K562 (cell line): ENCODE data around the gene RHOA. TPM values are rescaled to one million over a fixed set of nuclear protein-coding genes. Genes with fewer than 3 reads are reported as not detected.

Experiments
- CSDE1 ChIP-seq, 2 experiments: fragments of 450-650 bp; IDR thresholded peaks; 2 replicates each; pipeline ENCODE4 v1.6.1; 2016; ENCODE audit warnings: mild to moderate bottlenecking in 1 of 2
- EP300 ChIP-seq: IDR thresholded peaks from 2 replicates; pipeline ENCODE4 v1.6.1; 2012; ENCODE audit warnings: low read length, improper control_type of control experiment
- FUS ChIP-seq: fragments of 200-400 bp; formaldehyde crosslinking; optimal IDR thresholded peaks from 2 replicates; pipeline ENCODE3; 2017; ENCODE audit warnings: low read depth, low read length
- POLR3A ChIP-seq: IDR thresholded peaks from 2 replicates; pipeline ENCODE4 v1.6.1; 2011; ENCODE audit warnings: borderline replicate concordance, mild to moderate bottlenecking, moderate library complexity; ENCODE audit not compliant: insufficient read length, insufficient read depth; ENCODE audit errors: extremely low read depth
- POU5F1 ChIP-seq: fragments of 150-350 bp; IDR thresholded peaks from 2 replicates; pipeline ENCODE4 v1.6.1; 2014; ENCODE audit warnings: borderline replicate concordance, low read length, low read depth, mild to moderate bottlenecking; ENCODE audit not compliant: partially characterized antibody
- RBBP5 ChIP-seq: fragments of 200-600 bp; sonication (generic); IDR thresholded peaks from 2 replicates; pipeline ENCODE4 v1.6.1; 2012; ENCODE audit warnings: borderline replicate concordance, mild to moderate bottlenecking, low read length, control low read depth, inconsistent platforms; ENCODE audit not compliant: insufficient read depth, poor library complexity, severe bottlenecking
- TAF1 ChIP-seq: IDR thresholded peaks from 2 replicates; pipeline ENCODE4 v1.6.1; 2011; ENCODE audit warnings: mild to moderate bottlenecking, low read length, moderate library complexity; ENCODE audit not compliant: insufficient read depth, control insufficient read depth, severe bottlenecking; ENCODE audit errors: extremely low read depth
- TAF9B ChIP-seq: fragments of 450-650 bp; IDR thresholded peaks from 2 replicates; pipeline ENCODE4 v1.6.1; 2018; ENCODE audit warnings: mild to moderate bottlenecking; ENCODE audit not compliant: partially characterized antibody
- ZBTB1 ChIP-seq: sonication (generic); formaldehyde crosslinking; IDR thresholded peaks from 2 replicates; pipeline ENCODE4 v1.8.1; 2023; ENCODE audit warnings: missing genetic modification reagents, low read depth, mild to moderate bottlenecking, borderline replicate concordance
- ZNF197 ChIP-seq: fragments of 200-800 bp; sonication (Bioruptor generic); IDR thresholded peaks from 2 replicates; pipeline ENCODE4 v1.6.1; 2016; ENCODE audit warnings: low read depth, missing genetic modification characterization, missing compliant biosample characterization
- polyA plus RNA-seq, 8 experiments: library from polyadenylated mRNA; depleted of rRNA in 4 of 8; stranded (reverse) in 5 of 8; unstranded in 3 of 8; fragments of >200 nt; fragmentation: Nextera tagmentation in 2 of 8; fragmentation: Illumina TruSeq in 1 of 8; extraction: Ambion mirVana in 2 of 8; extraction: Trizol in 1 of 8; gene quantifications; 2 replicates each; pipeline versions ENCODE4 v1.2.1 to v1.2.3, GENCODE V29; 2011 to 2014; ENCODE audit warnings: inconsistent platforms in 1 of 8, missing spikeins in 1 of 8
- total RNA-seq, 7 experiments: library from RNA; depleted of rRNA in 6 of 7; stranded (reverse); fragments of >200 nt in 6 of 7; fragmentation: Illumina TruSeq in 2 of 7; extraction: Trizol in 2 of 7; gene quantifications; 2 replicates each; pipeline versions ENCODE4 v1.2.1 to v1.2.3, GENCODE V29; 2011 to 2021; ENCODE audit warnings: low replicate concordance in 1 of 7
- TF ChIP-seq, protein P1 (sequence below): conservative IDR thresholded peaks from 2 replicates; pipeline ENCODE4 v1.6.1; 2011; ENCODE audit warnings: low read depth, mild to moderate bottlenecking, low read length; ENCODE audit not compliant: control insufficient read depth
- TF ChIP-seq, protein P2 (sequence below): fragments of 250-450 bp; sonication (Bioruptor Pico); IDR thresholded peaks from 2 replicates; pipeline ENCODE4 v1.4.0; 2020; ENCODE audit warnings: mild to moderate bottlenecking, moderate library complexity, borderline replicate concordance
- TF ChIP-seq, protein P3 (sequence below), 2 experiments: fragments of 450-650 bp; IDR thresholded peaks; 2 replicates each; pipeline ENCODE4 v1.6.1; 2016; ENCODE audit warnings: mild to moderate bottlenecking in 2 of 2, borderline replicate concordance in 1 of 2, low read depth in 1 of 2, moderate library complexity in 1 of 2

The RHOA gene
- total and polyA plus RNA-seq, 9 of the 15 experiments (the other 6 are each of a cell fraction or from before 2014, with no cell fraction given): 136 to 540 (median 236) TPM

DNA sequence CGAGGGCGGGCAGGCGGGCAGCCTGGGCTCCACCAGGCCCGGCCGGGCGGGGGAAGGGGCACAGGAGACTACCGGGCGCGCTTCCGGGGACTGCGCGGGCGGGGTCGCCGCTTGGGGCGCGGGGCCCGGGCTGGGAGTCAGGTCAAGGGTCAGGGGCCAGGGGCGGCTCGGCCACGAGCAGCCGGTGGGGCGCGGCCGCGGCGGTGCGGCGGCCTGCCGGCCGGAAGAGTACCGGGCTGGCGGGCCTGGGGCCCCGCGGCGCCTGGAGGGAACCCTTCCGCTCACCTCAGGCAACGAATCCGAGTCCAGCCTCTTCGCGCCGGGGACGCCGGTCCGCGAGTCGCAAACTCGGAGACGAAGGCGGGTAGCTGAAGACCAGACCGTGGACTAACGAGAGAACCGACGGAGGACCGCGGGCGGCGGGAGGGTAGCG, 225 bp downstream of the RHOA start (continued):
- TF ChIP-seq, protein P1, sequence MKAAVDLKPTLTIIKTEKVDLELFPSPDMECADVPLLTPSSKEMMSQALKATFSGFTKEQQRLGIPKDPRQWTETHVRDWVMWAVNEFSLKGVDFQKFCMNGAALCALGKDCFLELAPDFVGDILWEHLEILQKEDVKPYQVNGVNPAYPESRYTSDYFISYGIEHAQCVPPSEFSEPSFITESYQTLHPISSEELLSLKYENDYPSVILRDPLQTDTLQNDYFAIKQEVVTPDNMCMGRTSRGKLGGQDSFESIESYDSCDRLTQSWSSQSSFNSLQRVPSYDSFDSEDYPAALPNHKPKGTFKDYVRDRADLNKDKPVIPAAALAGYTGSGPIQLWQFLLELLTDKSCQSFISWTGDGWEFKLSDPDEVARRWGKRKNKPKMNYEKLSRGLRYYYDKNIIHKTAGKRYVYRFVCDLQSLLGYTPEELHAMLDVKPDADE: peak; percentile 71; the same call in 1 of the 2 replicates
- no peak for TF ChIP-seq ZNF197
- TF ChIP-seq, protein P2, sequence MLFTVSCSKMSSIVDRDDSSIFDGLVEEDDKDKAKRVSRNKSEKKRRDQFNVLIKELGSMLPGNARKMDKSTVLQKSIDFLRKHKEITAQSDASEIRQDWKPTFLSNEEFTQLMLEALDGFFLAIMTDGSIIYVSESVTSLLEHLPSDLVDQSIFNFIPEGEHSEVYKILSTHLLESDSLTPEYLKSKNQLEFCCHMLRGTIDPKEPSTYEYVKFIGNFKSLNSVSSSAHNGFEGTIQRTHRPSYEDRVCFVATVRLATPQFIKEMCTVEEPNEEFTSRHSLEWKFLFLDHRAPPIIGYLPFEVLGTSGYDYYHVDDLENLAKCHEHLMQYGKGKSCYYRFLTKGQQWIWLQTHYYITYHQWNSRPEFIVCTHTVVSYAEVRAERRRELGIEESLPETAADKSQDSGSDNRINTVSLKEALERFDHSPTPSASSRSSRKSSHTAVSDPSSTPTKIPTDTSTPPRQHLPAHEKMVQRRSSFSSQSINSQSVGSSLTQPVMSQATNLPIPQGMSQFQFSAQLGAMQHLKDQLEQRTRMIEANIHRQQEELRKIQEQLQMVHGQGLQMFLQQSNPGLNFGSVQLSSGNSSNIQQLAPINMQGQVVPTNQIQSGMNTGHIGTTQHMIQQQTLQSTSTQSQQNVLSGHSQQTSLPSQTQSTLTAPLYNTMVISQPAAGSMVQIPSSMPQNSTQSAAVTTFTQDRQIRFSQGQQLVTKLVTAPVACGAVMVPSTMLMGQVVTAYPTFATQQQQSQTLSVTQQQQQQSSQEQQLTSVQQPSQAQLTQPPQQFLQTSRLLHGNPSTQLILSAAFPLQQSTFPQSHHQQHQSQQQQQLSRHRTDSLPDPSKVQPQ: no peak
- TF ChIP-seq, protein P3, sequence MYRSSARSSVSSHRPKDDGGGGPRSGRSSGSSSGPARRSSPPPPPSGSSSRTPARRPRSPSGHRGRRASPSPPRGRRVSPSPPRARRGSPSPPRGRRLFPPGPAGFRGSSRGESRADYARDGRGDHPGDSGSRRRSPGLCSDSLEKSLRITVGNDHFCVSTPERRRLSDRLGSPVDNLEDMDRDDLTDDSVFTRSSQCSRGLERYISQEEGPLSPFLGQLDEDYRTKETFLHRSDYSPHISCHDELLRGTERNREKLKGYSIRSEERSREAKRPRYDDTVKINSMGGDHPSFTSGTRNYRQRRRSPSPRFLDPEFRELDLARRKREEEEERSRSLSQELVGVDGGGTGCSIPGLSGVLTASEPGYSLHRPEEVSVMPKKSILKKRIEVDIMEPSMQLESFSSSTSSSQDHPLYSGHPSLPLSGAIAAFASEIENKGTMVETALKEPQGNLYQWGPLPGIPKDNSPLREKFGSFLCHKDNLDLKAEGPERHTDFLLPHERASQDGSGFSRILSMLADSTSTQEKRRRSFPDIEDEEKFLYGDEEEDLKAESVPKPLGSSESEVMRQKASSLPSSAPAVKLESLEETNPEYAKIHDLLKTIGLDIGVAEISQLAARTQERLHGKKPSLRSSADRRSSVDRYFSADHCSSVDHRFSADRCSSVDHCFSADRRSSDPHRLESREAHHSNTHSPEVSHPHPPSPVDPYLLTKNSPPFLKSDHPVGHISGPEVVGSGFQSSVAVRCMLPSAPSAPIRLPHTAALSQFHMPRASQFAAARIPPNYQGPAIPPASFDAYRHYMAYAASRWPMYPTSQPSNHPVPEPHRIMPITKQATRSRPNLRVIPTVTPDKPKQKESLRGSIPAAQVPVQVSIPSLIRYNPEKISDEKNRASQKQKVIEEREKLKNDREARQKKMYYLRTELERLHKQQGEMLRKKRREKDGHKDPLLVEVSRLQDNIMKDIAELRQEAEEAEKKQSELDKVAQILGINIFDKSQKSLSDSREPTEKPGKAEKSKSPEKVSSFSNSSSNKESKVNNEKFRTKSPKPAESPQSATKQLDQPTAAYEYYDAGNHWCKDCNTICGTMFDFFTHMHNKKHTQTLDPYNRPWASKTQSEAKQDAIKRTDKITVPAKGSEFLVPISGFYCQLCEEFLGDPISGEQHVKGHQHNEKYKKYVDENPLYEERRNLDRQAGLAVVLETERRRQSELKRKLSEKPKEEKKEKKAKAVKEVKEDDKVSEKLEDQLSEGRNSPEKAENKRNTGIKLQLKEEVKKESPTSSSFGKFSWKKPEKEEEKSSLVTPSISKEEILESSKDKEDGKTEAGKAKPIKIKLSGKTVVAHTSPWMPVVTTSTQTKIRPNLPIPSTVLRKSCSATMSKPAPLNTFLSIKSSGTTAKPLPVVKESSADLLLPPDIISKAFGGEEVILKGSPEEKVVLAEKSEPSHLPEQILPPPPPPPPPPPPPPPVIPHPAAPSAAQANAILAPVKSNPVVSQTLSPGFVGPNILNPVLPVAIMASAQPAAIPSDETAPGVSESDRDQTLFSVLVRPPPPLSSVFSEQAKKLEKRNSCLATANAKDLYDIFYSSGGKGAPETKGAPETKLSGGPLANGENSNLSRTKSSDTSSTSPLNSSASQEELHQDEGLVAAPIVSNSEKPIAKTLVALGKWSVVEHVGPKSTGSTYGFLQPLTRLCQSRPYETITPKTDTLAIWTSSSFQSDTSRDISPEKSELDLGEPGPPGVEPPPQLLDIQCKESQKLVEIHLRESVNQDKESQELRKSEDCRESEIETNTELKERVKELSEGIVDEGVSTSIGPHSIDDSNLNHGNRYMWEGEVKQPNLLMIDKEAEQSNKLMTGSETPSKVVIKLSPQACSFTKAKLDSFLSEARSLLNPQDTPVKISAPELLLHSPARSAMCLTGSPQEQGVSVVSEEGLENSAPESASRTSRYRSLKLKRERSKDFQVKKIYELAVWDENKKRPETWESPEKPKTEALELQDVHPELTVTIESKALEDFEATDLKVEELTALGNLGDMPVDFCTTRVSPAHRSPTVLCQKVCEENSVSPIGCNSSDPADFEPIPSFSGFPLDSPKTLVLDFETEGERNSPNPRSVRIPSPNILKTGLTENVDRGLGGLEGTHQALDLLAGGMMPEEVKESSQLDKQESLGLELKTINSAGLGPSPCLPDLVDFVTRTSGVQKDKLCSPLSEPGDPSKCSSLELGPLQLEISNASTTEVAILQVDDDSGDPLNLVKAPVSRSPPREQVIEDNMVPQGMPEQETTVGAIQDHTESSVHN (IDR thresholded peaks at IDR 0.05; ENCODE audit: borderline replicate concordance in 1 of 2, low read depth in 1 of 2): no peak
- no peak for TF ChIP-seq ZBTB1 (CRISPR knock-in tag)
- no peak for TF ChIP-seq EP300
- TF ChIP-seq TAF9B: no peak
- peak; percentile 56 for TF ChIP-seq RBBP5
- peak; percentile 26 for TF ChIP-seq FUS
- TF ChIP-seq POLR3A: no peak
- TF ChIP-seq TAF1: no peak
- no peak for TF ChIP-seq POU5F1
- TF ChIP-seq CSDE1 (IDR thresholded peaks at IDR 0.05): no peak
